Smooth muscle cell of the brain vasculature (primary cell): ENCODE measurements around the gene TET3.

Source experiments
- DNase-seq: peaks from one replicate; pipeline ENCODE4 v3.0.0-alpha.2; 2012; ENCODE audit warnings: low read depth, low spot score

TET3 gene

GRCh38 chr2:73964223-73964622, 20.5 kb upstream of the TET3 start:
- no peak for DNase-seq

- DNase-seq, result no peak
Measured at GRCh38 chr2:73965053-73965452, 19.7 kb upstream of the TET3 start.

GRCh38 chr2:73968357-73968937, 16.3 kb upstream of the TET3 start:
- no peak for DNase-seq

GRCh38 chr2:73969356-73969755, 15.4 kb upstream of the TET3 start:
- no peak for DNase-seq

- no peak for DNase-seq
Measured at GRCh38 chr2:73970141-73970803, 14.4 kb upstream of the TET3 start.

GRCh38 chr2:73970850-73971471, 13.7 kb upstream of the TET3 start:
- DNase-seq, result no peak

GRCh38 chr2:73971722-73972121, 13.0 kb upstream of the TET3 start:
- no peak for DNase-seq

GRCh38 chr2:73972846-73973245, 11.9 kb upstream of the TET3 start:
- DNase-seq, result no peak

GRCh38 chr2:73975731-73976130, 9.0 kb upstream of the TET3 start:
- no peak for DNase-seq

GRCh38 chr2:73976803-73977202, 7.9 kb upstream of the TET3 start:
- DNase-seq, result no peak

GRCh38 chr2:73977466-73977865, 7.2 kb upstream of the TET3 start:
- no peak for DNase-seq

- no peak for DNase-seq
Measured at GRCh38 chr2:73979021-73979420, 5.7 kb upstream of the TET3 start.

- no peak for DNase-seq
Measured at GRCh38 chr2:73979686-73980085, 5.0 kb upstream of the TET3 start.

- DNase-seq, result no peak
Measured at GRCh38 chr2:73980566-73980965, 4.1 kb upstream of the TET3 start.

- no peak for DNase-seq
Measured at GRCh38 chr2:73981081-73982001, 3.4 kb upstream of the TET3 start.

- no peak for DNase-seq
Measured at GRCh38 chr2:73982140-73982617, 2.5 kb upstream of the TET3 start.

- no peak for DNase-seq
Measured at GRCh38 chr2:73983322-73984202, 1.1 kb upstream of the TET3 start.

- no peak for DNase-seq
Measured at GRCh38 chr2:73984922-73985307, 205 bp downstream of the TET3 start.

- no peak for DNase-seq
Measured at GRCh38 chr2:73985308-73986084, 786 bp downstream of the TET3 start.

- no peak for DNase-seq
Measured at GRCh38 chr2:73986085-73986681, 1.5 kb downstream of the TET3 start.
